Activated T-helper 9 cell treated with anti-CD3 and anti-CD28 coated beads, Interleukin-2, amount 50 U/mL, for 16 hours (primary cell): ENCODE results near the gene RPS8.
A peak's percentile ranks its signal among the peaks of the same experiment; 100 is the strongest.
"Not testable (repeated sequence)": the region's sequence is repeated elsewhere in the genome, so short reads cannot be mapped to it uniquely, and the experiment has no call there.

Experiments used
- DNase-seq: peaks from one replicate; pipeline ENCODE4 v3.0.0-alpha.2; 2020; ENCODE audit warnings: low read depth

The RPS8 gene

DNA sequence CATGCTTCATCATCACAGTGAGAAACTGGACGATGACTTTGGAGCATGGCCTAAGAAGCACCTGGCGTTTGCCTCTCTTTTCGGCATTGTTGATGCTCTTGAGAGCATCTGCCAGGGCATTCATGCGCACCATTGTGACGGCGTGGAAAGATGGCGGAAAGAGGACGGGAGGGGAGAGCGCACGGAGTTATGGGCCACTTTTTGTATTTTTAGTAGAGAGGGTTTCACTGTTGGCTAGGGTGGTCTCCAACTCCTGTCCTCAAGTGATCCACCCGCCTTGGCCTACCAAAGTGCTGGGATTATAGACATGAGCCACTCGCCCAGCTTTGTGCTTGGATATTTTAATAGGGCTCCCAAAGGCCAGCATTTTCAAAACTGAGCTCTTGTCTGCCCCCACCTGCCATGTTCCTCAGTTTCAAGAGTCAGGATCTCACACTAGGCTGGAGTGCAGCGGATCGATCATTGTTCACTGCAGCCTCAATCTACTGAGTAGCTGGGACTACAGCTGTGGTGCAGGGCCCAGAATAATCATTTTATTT is 5.3 kb downstream of the RPS8 start:
- no peak for DNase-seq

- DNase-seq = no peak
Measured at GRCh38 chr1:44783697-44784093, 8.4 kb downstream of the RPS8 start.

GRCh38 chr1:44784094-44785028 is 9.0 kb downstream of the RPS8 start:
- DNase-seq = no peak

GRCh38 chr1:44785029-44785380 is 9.7 kb downstream of the RPS8 start:
- DNase-seq = no peak

GRCh38 chr1:44785501-44786137 is 10.3 kb downstream of the RPS8 start:
- no peak for DNase-seq

GRCh38 chr1:44786138-44786840 is 10.9 kb downstream of the RPS8 start:
- peak; percentile 65 for DNase-seq

DNA sequence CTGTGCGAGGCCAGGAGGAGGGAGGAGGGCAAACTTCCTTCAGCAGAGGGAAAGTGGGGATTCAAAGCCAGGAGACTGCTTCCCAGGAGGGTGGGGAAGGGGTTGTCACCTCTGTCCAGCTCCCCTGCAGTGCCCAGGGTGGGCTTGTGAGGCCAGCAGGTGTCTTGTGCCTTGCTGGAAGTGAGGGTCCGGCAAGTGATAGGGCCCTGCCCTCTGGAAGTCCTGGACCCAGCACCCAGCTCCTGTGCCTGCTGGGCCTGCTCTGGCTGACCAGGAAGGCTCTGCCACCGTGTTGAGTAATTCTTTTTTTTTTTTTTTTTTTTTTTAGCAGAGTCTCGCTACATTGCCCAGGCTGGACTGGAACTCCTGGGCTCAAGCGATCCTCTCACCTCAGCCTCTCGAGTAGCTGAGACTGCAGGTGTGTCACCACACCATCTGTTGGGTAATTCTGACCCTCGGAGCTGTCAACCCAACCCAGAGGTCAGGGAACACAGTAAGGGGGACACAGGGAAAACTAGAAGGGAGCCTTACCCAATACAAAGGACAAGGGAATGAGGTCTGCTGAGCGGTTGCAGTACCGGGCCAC is 11.6 kb downstream of the RPS8 start:
- DNase-seq = no peak

GRCh38 chr1:44787506-44787905 is 12.2 kb downstream of the RPS8 start:
- no peak for DNase-seq

DNA sequence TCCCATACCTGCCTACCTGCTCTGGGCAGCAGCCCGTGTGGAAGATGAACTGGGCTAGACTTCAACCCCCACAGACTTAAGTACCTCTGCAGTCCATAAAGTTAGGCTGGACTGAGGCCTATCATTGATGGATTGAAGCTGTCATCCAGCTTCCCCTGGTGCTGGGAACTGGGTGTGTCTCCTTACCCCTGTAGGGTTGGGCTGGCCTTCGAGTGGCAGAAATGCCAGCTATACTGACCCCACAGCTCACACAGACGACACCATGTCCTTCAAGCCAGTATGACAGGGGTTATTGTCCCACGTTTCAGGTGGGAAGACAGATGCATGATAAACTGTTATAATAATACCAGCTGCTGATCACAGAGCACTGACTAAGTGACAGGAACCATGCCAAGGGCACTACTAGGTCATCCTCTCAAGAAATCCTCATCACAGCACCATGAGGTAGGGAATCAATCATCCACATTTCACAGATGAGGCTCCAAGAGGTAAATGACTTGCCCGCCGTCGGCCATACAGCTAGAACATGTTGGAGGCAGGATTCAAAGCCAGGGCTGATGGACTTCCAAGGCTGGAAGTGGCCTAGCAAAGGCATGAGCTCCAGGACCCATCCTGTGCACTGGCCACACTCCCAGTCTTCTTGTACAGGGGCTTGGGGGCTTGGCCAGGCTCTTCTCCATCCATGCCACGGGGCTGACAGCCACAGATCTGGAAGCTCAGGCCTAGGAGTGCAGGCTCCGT is 12.9 kb downstream of the RPS8 start, which contains the start of gene BEST4:
Gene BEST4 (minus strand): TSS at position 51 of the 741 bp plus-strand sequence. CDS start 465 bp downstream, outside the sequence.
- DNase-seq = no peak

GRCh38 chr1:44790968-44791801 is 15.8 kb downstream of the RPS8 start:
- DNase-seq = no peak

GRCh38 chr1:44792736-44793502 is 17.6 kb downstream of the RPS8 start:
- no peak for DNase-seq

- DNase-seq = not testable (repeated sequence)
Measured at GRCh38 chr1:44797886-44798285, 22.5 kb downstream of the RPS8 start.

DNA sequence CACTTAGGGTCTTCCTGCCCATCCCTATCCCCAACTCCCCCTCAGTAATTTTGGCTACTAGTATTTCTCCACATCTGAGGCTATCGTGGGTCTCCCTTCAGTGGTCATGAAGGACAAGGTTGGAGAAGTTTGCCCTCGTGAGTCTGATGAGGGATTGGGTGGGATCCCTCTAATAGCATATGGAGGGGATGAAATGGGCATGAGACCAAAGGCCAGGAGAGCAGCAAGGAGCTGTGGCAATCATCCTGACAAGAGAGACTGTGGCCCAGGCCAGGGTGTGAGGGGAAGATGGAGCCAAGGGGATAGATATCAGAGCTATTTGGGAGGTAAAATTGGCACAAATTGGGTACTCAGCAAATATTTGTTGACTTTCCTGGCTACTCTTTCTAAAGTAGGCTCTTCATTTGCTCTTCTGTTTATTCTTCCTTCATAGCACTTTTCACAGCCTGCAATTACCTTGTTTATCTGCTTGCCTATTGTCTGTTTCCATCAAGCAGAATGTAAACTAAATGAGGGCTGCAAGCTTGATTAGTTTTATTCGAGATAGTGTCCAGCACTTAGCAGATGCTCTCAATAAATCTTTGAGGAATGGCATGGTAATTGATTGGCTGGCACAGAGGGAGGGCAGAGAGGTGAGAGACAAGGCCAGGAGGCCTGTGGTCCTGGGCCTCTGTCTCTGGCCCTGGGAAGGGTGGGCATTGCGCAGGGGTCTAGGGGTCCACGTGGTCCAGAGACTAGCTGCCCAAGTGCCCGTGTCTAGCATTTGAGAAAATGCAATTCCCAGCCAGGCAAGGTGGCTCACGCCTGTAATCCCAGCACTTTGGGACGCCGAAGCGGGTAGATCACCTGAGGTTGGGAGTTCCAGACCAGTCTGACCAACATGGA is 23.4 kb downstream of the RPS8 start:
- DNase-seq = no peak

- DNase-seq = peak; percentile 96
Measured at GRCh38 chr1:44799770-44800584, 24.6 kb downstream of the RPS8 start, which contains the start of gene PLK3. TSS of gene PLK3 (plus strand) at chr1:44800377. CDS start at chr1:44800464, 87 bp downstream.

DNA sequence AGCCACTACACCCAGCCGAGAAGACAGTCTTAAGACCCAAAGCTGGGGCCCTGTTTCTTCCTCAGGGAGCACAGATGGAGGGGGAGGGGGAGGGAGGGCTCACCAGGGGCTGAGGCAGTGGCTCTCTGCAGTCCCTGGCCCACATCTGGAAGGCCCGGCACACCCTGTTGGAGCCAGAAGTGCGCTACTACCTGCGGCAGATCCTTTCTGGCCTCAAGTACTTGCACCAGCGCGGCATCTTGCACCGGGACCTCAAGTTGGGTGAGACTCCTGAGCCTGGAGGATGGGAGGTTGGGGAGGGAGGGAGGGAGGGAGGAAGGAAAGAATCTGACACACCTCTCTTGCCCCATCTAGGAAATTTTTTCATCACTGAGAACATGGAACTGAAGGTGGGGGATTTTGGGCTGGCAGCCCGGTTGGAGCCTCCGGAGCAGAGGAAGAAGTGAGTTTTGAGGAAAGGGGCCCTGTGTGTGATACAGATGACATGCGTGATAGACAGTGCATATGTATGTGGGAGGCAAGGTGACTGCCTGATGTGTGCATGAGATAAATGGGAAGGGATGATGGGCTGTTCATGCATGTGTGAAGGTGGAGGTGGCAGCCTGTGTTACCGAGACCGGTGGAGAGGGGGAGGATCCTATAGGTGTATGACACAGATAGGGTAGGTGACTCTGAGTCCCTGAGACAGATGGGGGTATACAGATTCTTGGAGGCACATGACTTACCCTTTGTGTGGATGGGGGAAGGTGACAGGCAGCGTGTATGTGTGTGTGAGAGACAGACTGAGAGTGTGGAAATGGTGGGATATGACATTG is 26.4 kb downstream of the RPS8 start:
- no peak for DNase-seq

DNA sequence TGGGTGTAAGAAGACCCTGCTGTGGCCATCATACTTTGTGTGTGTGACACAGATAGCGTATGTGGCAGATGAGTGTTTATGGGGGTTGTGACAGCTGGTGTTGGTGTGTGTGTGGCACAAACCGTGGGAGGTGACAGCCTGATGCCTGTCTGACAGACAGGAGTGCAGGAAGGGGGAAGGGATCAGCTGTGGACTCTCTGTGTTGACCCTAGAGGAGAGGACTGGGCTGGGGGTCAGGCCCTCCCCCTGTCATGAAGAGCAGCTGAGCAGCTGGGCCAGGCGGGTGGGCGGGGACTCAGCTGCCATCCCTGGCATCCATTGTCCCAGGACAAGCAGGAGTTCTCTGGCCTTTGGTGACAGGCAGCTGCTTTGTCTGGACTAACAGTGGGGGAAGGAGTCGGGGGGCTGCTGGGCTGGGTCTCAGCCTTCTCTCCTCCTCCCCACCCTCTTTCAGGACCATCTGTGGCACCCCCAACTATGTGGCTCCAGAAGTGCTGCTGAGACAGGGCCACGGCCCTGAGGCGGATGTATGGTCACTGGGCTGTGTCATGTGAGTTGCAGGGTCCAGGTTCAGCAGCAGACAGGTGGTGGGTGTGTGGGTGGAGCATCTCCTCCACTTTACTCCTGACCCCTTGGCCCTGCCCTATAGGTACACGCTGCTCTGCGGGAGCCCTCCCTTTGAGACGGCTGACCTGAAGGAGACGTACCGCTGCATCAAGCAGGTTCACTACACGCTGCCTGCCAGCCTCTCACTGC is 27.1 kb downstream of the RPS8 start:
- no peak for DNase-seq
